Pulmonary artery endothelial cell (primary cell): ENCODE measurements around the gene SCN10A. TPM values are rescaled to one million over a fixed set of nuclear protein-coding genes. Genes with fewer than 3 reads are reported as not detected.
A peak's percentile ranks its signal among the peaks of the same experiment; 100 is the strongest.

Experiments used
- DNase-seq: peaks from one replicate; pipeline ENCODE4 v3.0.0-alpha.2; 2011; ENCODE audit warnings: low read depth, low spot score
- total RNA-seq: library from RNA; depleted of rRNA; stranded (reverse); fragments of >200 nt; gene quantifications from 2 replicates; pipeline ENCODE4 v1.2.3, GENCODE V29; 2014

The SCN10A gene
- total RNA-seq, 1 donor from 2014 or later, result 0.20 TPM

- DNase-seq, result no peak
Measured at GRCh38 chr3:38782148-38782547, 33.9 kb downstream of the SCN10A start.

DNA sequence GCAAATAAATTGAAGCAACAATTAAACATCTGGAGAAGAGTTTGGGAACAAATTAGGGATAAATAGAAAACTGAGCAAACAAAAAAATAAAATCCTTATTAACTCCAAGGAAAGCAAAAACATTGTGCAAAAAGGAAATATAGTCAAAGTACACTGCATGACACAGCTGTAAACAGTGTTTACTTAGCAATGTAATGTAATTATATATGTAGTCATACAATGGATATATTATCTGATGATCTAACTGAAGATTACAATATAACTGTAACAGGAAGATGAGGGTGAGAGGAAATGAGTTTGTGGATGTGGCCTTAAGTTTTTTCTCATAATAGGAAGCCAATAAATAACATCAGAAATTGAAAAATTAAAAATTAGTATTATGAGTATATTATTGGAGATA, 42.5 kb downstream of the SCN10A start:
- DNase-seq, result no peak

- no peak for DNase-seq
Measured at GRCh38 chr3:38763569-38763968, 52.4 kb downstream of the SCN10A start.

- DNase-seq, result no peak
Measured at GRCh38 chr3:38758557-38758956, 57.5 kb downstream of the SCN10A start.

DNA sequence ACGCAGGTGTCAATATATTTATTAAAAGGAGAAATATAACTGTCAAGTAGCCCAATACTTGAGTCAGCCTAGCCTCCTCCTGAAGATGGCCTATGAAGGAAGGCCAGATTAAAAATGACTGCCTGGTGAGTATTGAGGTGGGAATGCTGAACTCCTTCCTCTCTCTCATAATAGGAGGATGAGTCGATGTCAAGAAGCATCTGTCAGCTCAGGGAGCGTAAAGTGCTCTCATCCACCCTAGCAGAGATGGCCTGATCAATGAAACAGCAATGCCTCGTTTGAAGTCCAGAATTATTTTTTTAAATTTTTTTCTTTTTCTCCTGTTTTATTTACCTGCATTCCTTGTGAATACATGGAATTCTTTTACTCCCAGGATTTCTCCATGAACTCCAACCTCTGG, 58.3 kb downstream of the SCN10A start:
- no peak for DNase-seq

- no peak for DNase-seq
Measured at GRCh38 chr3:38756892-38757291, 59.1 kb downstream of the SCN10A start.

DNA sequence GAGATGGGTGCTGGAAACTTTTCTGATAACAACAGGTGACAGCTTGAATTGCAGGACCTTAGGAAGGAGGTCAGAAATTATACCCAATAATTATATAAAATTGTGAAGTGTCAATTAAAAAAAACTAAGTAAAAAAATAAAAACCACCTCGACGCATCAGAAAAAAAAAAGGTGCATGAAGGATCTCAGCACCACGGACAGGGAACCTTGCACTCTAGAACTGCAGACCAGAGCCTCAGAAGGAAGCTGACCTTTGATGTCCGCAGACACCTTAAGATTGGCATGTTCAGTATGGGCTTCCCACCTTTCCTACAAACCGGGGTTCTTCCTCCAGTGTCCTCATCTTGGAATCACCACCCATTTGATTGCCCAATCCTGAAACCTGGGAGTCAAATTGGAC, 60.9 kb downstream of the SCN10A start:
- DNase-seq, result no peak

GRCh38 chr3:38746641-38747040, 69.4 kb downstream of the SCN10A start:
- no peak for DNase-seq

GRCh38 chr3:38743043-38743442, 73.0 kb downstream of the SCN10A start:
- no peak for DNase-seq

GRCh38 chr3:38742550-38742949, 73.5 kb downstream of the SCN10A start:
- no peak for DNase-seq

DNA sequence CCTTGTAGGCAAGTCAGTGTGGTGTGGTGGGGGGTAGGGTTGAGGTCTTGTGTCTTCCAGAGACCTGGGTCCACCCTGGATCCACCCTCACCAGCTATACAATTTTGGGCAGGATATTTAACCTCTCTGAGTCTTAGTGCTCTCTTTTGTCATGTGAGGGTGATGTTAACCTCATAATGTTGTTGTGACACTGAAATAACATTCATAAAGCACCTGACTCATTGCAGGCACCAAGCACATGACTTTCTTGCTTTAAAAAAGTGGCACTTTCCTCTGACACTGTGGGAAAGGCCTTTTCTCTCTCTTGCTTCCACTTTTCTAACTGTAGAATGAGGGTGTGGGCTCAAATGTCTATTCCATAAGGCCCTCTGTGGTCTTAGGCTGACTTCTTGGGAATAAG, 75.5 kb downstream of the SCN10A start:
- DNase-seq, result no peak

GRCh38 chr3:38739931-38740330, 76.1 kb downstream of the SCN10A start:
- DNase-seq, result no peak

DNA sequence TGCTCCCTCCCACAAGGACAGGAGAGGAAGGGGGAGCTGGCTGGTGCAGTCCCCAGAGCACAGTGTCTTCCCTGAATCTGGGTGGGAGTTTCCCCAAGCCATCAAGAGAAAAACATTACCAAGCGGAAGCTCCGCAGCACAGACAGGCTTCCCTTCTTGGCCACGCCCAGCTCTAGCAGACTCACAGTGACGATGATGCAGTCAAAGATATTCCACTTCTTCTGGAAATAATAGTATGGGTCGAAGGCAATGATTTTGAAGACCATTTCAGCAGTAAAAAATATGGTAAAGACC, 76.7 kb downstream of the SCN10A start:
- DNase-seq, result no peak

DNA sequence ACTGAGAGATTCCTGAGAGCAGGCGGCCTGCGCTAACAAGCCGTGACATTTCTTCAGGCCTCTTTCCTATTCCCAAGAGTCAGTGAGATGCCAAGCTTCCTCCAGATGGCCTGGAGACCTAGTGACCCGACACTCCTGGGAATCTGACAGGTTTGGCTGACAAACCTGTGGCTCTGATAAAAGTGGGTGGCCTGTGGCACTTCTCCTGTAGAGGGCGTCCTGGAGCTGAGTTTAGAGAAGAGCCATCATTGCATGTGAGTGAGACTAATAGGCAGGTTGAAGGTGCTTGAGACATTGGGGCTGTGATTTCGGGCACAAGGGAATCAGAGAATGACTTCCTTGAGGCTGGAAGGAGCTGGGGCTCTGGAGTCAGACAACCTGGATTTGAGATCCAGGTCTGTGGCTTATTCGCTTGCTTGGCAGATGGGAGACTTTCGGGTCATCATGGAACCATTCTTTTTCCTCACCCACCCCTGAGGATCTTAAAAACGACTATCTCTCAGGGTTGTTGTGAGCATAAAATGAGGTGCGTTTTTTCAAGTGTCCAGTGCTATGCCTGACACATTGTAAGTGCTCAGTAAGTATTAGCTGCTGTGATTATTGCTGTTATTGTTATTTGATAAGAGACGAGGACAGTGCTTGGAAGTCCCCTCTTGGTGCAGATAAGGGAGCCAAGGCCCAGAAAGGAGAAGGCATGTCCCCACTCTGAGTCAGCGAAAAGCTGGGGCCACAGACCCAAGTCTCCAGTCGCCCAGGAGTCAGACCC, 77.2 kb downstream of the SCN10A start:
- DNase-seq, result no peak

- no peak for DNase-seq
Measured at GRCh38 chr3:38731522-38731921, 84.5 kb downstream of the SCN10A start.

DNA sequence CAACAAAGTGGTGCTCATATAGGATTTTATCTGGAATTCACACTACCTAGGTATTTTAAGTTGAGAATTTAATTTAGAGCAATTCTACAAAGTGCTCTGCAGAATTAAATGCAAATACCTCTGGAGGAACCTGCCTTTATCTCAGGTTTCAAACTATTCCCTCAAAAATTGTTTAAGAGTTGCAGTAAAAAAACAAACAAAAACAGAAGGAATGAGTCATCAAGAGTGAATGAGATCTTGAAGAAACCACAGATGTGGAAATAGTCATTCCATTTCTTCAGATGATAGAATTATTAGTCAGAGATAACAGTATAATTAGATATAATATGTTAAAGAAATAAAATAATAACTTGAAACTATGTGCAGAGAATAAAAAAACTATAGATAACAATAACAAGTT, 85.7 kb downstream of the SCN10A start:
- DNase-seq, result no peak

DNA sequence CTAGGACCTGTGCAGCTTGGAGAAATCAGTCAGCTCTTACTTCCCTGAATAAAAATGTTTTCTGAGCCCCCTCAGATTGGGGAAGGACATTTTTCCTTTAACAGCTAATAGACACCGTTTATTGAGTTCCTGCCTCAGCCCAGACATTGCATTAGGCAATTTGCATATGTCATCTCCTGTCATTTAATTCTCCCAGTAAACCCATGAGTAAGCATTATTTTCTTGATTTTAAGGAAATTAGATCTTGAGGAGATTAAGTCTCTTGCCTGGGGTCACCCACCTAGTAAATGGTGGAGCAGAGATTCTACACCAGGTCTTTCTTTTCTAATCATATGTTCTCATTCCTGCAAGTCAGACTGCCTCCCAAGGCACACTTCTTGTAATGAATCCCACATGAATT, 88.0 kb downstream of the SCN10A start:
- DNase-seq, result no peak

- DNase-seq, result no peak
Measured at GRCh38 chr3:38726751-38727150, 89.3 kb downstream of the SCN10A start.

- DNase-seq, result peak; percentile 63
Measured at GRCh38 chr3:38725726-38726419, 90.1 kb downstream of the SCN10A start.

GRCh38 chr3:38724392-38724736, 91.7 kb downstream of the SCN10A start:
- no peak for DNase-seq

DNA sequence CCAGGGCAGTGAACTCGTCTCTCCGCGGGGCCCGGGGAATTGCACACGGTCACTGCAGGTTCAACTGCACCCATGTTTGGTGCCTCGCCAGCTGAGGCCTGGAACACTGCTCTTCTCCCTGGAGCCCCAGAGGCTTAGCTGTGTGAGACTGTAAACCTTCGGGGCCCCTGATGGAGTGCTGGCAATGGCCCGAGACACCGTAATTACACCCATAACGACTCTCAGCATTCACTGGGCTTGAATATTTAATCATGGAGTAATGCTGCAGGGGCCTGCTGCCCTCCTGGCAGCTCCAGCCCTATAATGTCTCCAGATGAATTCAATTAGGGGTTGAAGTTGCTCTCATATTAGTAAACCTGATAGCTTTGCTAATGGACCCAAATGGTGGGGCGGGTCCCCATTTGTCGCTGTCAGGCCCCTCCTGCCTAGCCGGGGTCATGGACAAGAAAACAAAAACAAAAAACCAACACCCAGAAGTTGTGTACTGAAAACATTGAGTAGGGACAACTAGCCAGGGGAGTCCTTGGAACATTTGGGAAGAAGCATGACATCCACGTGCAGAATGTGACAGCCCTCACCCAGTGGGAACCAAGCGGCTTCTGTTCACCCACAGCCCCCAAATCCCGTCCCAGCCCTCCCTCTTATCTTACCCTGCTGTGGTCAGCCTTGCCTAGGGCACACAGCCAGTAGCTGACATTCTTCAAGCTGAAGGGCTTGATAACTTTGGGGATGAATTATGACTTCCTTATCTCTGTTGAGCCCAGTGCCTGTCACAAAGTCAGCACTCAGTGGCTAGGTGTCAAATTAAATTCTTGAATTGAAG, 92.2 kb downstream of the SCN10A start:
- no peak for DNase-seq

DNA sequence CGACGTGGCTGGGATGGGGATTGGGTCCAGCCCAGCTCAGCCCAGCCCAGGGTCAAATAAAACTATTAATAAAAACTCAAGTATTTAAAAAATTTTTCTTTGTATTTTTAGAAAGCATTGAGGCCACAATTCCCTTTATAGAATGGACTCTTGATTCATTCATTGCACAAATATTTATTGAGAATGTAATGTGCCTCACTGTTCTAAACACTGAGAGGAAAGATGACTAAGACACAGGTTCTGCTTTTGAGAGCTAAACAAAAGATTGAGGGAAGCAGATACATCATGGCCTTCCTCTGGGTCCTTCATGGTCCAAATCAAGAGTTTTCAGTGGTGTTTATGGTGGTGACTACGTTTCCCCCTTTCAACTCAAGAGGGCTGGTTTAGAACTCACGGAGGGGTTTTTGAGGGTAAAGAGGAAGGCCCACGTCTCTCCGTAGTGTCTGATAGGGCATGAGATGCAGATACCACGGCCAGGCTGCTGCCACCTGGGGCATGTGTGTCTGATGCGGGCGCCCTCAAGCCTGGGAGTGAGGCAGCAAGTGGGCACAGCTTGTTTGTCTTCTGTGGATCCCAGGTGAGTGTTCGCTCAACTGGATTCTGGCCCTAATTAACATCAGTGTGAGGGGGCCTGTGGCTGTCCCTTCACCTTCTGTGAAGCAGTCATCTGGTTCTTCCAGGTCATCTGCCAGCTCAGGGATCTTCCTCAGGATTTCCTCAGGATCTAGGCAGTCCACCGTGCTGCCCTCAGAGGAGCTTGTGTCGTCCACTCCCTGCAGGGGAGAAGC, 93.0 kb downstream of the SCN10A start:
- DNase-seq, result peak; percentile 55
